HCT116 (cell line): ENCODE results near the gene EXOC6B. TPM values are rescaled to one million over a fixed set of nuclear protein-coding genes. Genes with fewer than 3 reads are reported as not detected.

Experiments used
- ATAC-seq: fragments of 200-7000 bp; cut with Tn5 transposase; 2 replicates; pipeline ENCODE4 v1.9.1; 2020; ENCODE audit warnings: mild to moderate bottlenecking, moderate library complexity
- BruUV-seq: library from RNA; stranded (reverse); fragments of 400-500 nt; replicated peaks from 2 replicates; lab custom pipeline; 2021; lab: Mats Ljungman, UMichigan
- CTCF ChIA-PET: fragments of 300-600 bp; sonication (Branson Sonifier 250); formaldehyde crosslinking; loops from one replicate; lab custom pipeline; 2021; ENCODE audit warnings: antibody characterized with exemption; lab: Charles Lee
- POLR2A ChIA-PET: fragments of 300-600, 350-600 bp; sonication (Branson Sonifier 250); formaldehyde crosslinking; loops from one replicate; lab custom pipeline; 2021; ENCODE audit warnings: antibody characterized with exemption; lab: Charles Lee
- RAD21 ChIA-PET, 2 experiments: fragments of 300-600 bp; sonication (Branson Sonifier 250); formaldehyde crosslinking; loops; one replicate each; lab custom pipeline; 2023; ENCODE audit warnings: low total read pairs in 2 of 2; ENCODE audit not compliant: uncharacterized antibody in 2 of 2, unreplicated experiment in 2 of 2, low non-redundant PET in 1 of 2; lab: Charles Lee
- DNase-seq: peaks from one replicate; pipeline ENCODE4 v3.0.0-alpha.2; 2010; ENCODE audit warnings: low read depth, low spot score
- H2AFZ ChIP-seq: fragments of 200-600 bp; shearing (Covaris generic), sonication (generic); 2 replicates; pipeline ENCODE4 v1.6.1; 2017; ENCODE audit warnings: low read depth, mixed run types, mixed read lengths, antibody characterized with exemption, low read length; ENCODE audit not compliant: poor library complexity, severe bottlenecking
- H3K27ac ChIP-seq: 2 replicates; pipeline ENCODE4 v1.5.1; 2012; ENCODE audit warnings: low read depth, low read length
- H3K27me3 ChIP-seq: fragments of 200-600 bp; sonication (generic); 2 replicates; pipeline ENCODE4 v1.6.1; 2016; ENCODE audit warnings: mixed run types, low read length, mixed read lengths; ENCODE audit not compliant: insufficient read depth
- H3K36me3 ChIP-seq, 2 experiments: fragments of 200-500 bp in 1 of 2; fragments of 200-600 bp in 1 of 2; sonication (Bioruptor generic) in 1 of 2; sonication (generic) in 1 of 2; 2 replicates each; pipeline versions ENCODE4 v1.5.1 to v1.6.1; 2014 to 2016; ENCODE audit warnings: low read length in 2 of 2, inconsistent platforms in 1 of 2, mixed read lengths in 1 of 2, mixed run types in 1 of 2; ENCODE audit not compliant: insufficient read depth in 2 of 2, control insufficient read depth in 1 of 2
- H3K4me1 ChIP-seq, 2 experiments: fragments of 200-600 bp in 1 of 2; sonication (generic) in 1 of 2; 2 replicates each; pipeline versions ENCODE4 v1.5.1 to v1.6.1; 2012 to 2017; ENCODE audit warnings: low read length in 2 of 2, inconsistent platforms in 1 of 2, mild to moderate bottlenecking in 1 of 2, mixed read lengths in 1 of 2, mixed run types in 1 of 2, moderate library complexity in 1 of 2; ENCODE audit not compliant: insufficient read depth in 2 of 2, control insufficient read depth in 1 of 2
- H3K4me2 ChIP-seq: fragments of 200-600 bp; sonication (generic); 2 replicates; pipeline ENCODE4 v1.6.1; 2017; ENCODE audit warnings: mixed run types, low read length, mixed read lengths
- H3K4me3 ChIP-seq, 2 experiments: fragments of 200-600 bp in 1 of 2; sonication (generic) in 1 of 2; replicated peaks in 1 of 2; 2 replicates each; pipeline ENCODE4 v1.5.1; 2011 to 2016; ENCODE audit warnings: low read length in 2 of 2, control low read depth in 1 of 2, low read depth in 1 of 2, mild to moderate bottlenecking in 1 of 2, mixed read lengths in 1 of 2, mixed run types in 1 of 2
- H3K79me2 ChIP-seq: fragments of 200-600 bp; sonication (generic); 2 replicates; pipeline ENCODE4 v1.6.1; 2017; ENCODE audit warnings: mild to moderate bottlenecking, mixed run types, low read length, moderate library complexity, mixed read lengths; ENCODE audit not compliant: insufficient read depth
- H3K9ac ChIP-seq: fragments of 200-600 bp; sonication (generic); 2 replicates; pipeline ENCODE4 v1.6.1; 2016; ENCODE audit warnings: low read length, mixed read lengths
- H3K9me2 ChIP-seq: fragments of 200-600 bp; sonication (generic), shearing (Covaris generic); 2 replicates; pipeline ENCODE4 v1.6.1; 2017; ENCODE audit warnings: mixed run types, mild to moderate bottlenecking, moderate library complexity; ENCODE audit not compliant: insufficient read depth
- H3K9me3 ChIP-seq, 2 experiments: fragments of 200-500 bp in 1 of 2; fragments of 200-600 bp in 1 of 2; sonication (Bioruptor generic) in 1 of 2; sonication (generic) in 1 of 2; 2 replicates each; pipeline ENCODE4 v1.6.1; 2014 to 2017; ENCODE audit warnings: low read length in 2 of 2, mixed read lengths in 2 of 2, inconsistent platforms in 1 of 2, low read depth in 1 of 2, mild to moderate bottlenecking in 1 of 2, mixed run types in 1 of 2, moderate library complexity in 1 of 2; ENCODE audit not compliant: control insufficient read depth in 1 of 2, insufficient read depth in 1 of 2
- H4K20me1 ChIP-seq: fragments of 200-600 bp; sonication (generic), shearing (Covaris generic); 2 replicates; pipeline ENCODE4 v1.6.1; 2017; ENCODE audit warnings: mixed run types, mild to moderate bottlenecking, moderate library complexity; ENCODE audit not compliant: insufficient read depth
- ATF3 ChIP-seq: IDR thresholded peaks from 2 replicates; pipeline ENCODE4 v1.6.1; 2012
- CBX3 ChIP-seq: IDR thresholded peaks from 2 replicates; pipeline ENCODE4 v1.6.1; 2012; ENCODE audit warnings: low read depth
- CEBPB ChIP-seq: IDR thresholded peaks from 2 replicates; pipeline ENCODE4 v1.6.1; 2012; ENCODE audit warnings: low read depth
- CTCF ChIP-seq, 3 experiments: fragments of 200-600 bp in 1 of 3; sonication (generic) in 1 of 3; IDR thresholded peaks in 2 of 3; conservative IDR thresholded peaks in 1 of 3; 2 replicates each; pipeline ENCODE4 v1.5.1; 2012 to 2017; ENCODE audit warnings: low read depth in 2 of 3, low read length in 2 of 3, antibody characterized with exemption in 1 of 3, borderline replicate concordance in 1 of 3, control low read depth in 1 of 3, mild to moderate bottlenecking in 1 of 3, mixed read lengths in 1 of 3, mixed run types in 1 of 3, moderate library complexity in 1 of 3; ENCODE audit not compliant: insufficient read depth in 1 of 3
- EGR1 ChIP-seq: IDR thresholded peaks from 2 replicates; pipeline ENCODE4 v1.6.1; 2012; ENCODE audit warnings: low read depth
- ELF1 ChIP-seq: IDR thresholded peaks from 2 replicates; pipeline ENCODE4 v1.6.1; 2012; ENCODE audit warnings: low read depth, borderline replicate concordance
- EZH2 ChIP-seq: fragments of 200-600 bp; sonication (generic); IDR thresholded peaks from 2 replicates; pipeline ENCODE4 v1.6.1; 2017; ENCODE audit warnings: antibody characterized with exemption, mixed run types
- EZH2phosphoT487 ChIP-seq: fragments of 200-600 bp; IDR thresholded peaks from 2 replicates; pipeline ENCODE4 v1.6.1; 2018; ENCODE audit warnings: antibody characterized with exemption, borderline replicate concordance
- FOSL1 ChIP-seq: IDR thresholded peaks from 2 replicates; pipeline ENCODE4 v1.6.1; 2012; ENCODE audit warnings: low read depth
- POLR2A ChIP-seq: IDR thresholded peaks from 2 replicates; pipeline ENCODE4 v1.7.0; 2011; ENCODE audit warnings: borderline replicate concordance; ENCODE audit not compliant: insufficient read depth, insufficient read length; ENCODE audit errors: extremely low read depth
- POLR2AphosphoS5 ChIP-seq: IDR thresholded peaks from 2 replicates; pipeline ENCODE4 v1.6.1; 2011; ENCODE audit warnings: mild to moderate bottlenecking, low read depth, low read length, moderate library complexity
- RAD21 ChIP-seq: IDR thresholded peaks from 2 replicates; pipeline ENCODE4 v1.6.1; 2012; ENCODE audit warnings: low read depth, mild to moderate bottlenecking
- SIN3A ChIP-seq: IDR thresholded peaks from 2 replicates; pipeline ENCODE4 v1.6.1; 2012; ENCODE audit warnings: low read depth
- SP1 ChIP-seq: IDR thresholded peaks from 2 replicates; pipeline ENCODE4 v1.6.1; 2012; ENCODE audit warnings: low read depth
- TCF7L2 ChIP-seq: IDR thresholded peaks from 2 replicates; pipeline ENCODE4 v1.7.0; 2011; ENCODE audit warnings: borderline replicate concordance, inconsistent platforms; ENCODE audit not compliant: insufficient read depth, insufficient read length; ENCODE audit errors: extremely low read depth
- YY1 ChIP-seq: IDR thresholded peaks from 2 replicates; pipeline ENCODE4 v1.6.1; 2011; ENCODE audit warnings: low read length, low read depth, moderate library complexity, mild to moderate bottlenecking; ENCODE audit not compliant: insufficient replicate concordance; ENCODE audit errors: extremely low read depth
- ZBTB33 ChIP-seq: IDR thresholded peaks from 2 replicates; pipeline ENCODE4 v1.6.1; 2011; ENCODE audit warnings: mild to moderate bottlenecking, low read length, moderate library complexity; ENCODE audit not compliant: insufficient replicate concordance; ENCODE audit errors: extremely low read depth
- ZFX ChIP-seq: fragments of 450-650 bp; IDR thresholded peaks from 2 replicates; pipeline ENCODE4 v1.6.1; 2017
- ZNF274 ChIP-seq: fragments of 200-500 bp; sonication (Bioruptor generic); IDR thresholded peaks from 2 replicates; pipeline ENCODE4 v1.6.1; 2014; ENCODE audit warnings: mild to moderate bottlenecking, low read depth, low read length, inconsistent platforms
- intact Hi-C: fragments of 100-400 bp; cut with micrococcal nuclease; formaldehyde crosslinking; loops from 2 replicates; pipeline ENCODE4 v1.10.0; 2022
- total RNA-seq: library from RNA; stranded (reverse); gene quantifications from one replicate; pipeline ENCODE4 v1.2.1, GENCODE V29; 2021; ENCODE audit not compliant: unreplicated experiment

Gene EXOC6B
- total RNA-seq, 1 experiment from 2014 or later, result 25.4 TPM

GRCh38 chr2:72367530-72368225, 458.2 kb downstream of the EXOC6B start (continued):
- TF ChIP-seq SIN3A, result no peak
- TF ChIP-seq CEBPB, result peak; percentile 94
- TF ChIP-seq TCF7L2, result peak; percentile 79
- peak; percentile 86 for TF ChIP-seq CBX3
- TF ChIP-seq, all 23 proteins: peak for 8

- Histone ChIP-seq H3K27ac (no peak overlapping the region), H3K4me3 (no peak overlapping the region), H3K9me2 (no peaks in the 10 kb centered on the region), H3K36me3 (no peaks in the 10 kb centered on the region), H4K20me1 (no peaks in the 10 kb centered on the region), H3K9ac (no peak overlapping the region), H3K4me1 (peaks cover 6 to 10% of the 10 kb centered on the region in 2 experiments; a peak in 3 of 4 replicates), H3K27me3 (no peaks in the 10 kb centered on the region), H3K79me2 (no peaks in the 10 kb centered on the region), H3K4me2 (no peak overlapping the region), H3K9me3 (no peaks in the 10 kb centered on the region), H2AFZ (no peak overlapping the region)
- ChIA-PET RAD21 (no interaction called here), CTCF (no interaction called here), POLR2A (no interaction called here)
- TF ChIP-seq RAD21, result no peak
- no peak for TF ChIP-seq POLR2A
- no peak for TF ChIP-seq SIN3A
- TF ChIP-seq CTCF (IDR thresholded peaks at IDR 0.05 in 2 of 3, conservative IDR thresholded peaks at IDR 0.05 in 1 of 3; ENCODE audit: borderline replicate concordance in 1 of 3, insufficient read depth in 1 of 3, low read depth in 2 of 3, low read length in 2 of 3), result no peak
- TF ChIP-seq POLR2AphosphoS5, result no peak
- no peak for TF ChIP-seq EGR1
- no peak for TF ChIP-seq ELF1
- no peak for TF ChIP-seq ZBTB33
- no peak for TF ChIP-seq YY1
- TF ChIP-seq SP1, result no peak
- no peak for TF ChIP-seq ZNF274
- no peak for TF ChIP-seq CBX3
- TF ChIP-seq CEBPB, result no peak
- no peak for TF ChIP-seq EZH2phosphoT487
- no peak for TF ChIP-seq ATF3
- TF ChIP-seq TCF7L2, result no peak
- TF ChIP-seq FOSL1, result no peak
- no peak for TF ChIP-seq EZH2
- no peak for TF ChIP-seq ZFX
- no peak for ATAC-seq
- BruUV-seq, result no TSS peak
- intact Hi-C loops, result no loop called here
- DNase-seq, result no peak
Observed at GRCh38 chr2:72363406-72363805, 462.4 kb downstream of the EXOC6B start.
